H1 (cell line): Measurements from ENCODE around the gene NXN. TPM values are rescaled to one million over a fixed set of nuclear protein-coding genes. Genes with fewer than 3 reads are reported as not detected.

Source experiments
- CTCF ChIA-PET: fragments of 300-600 bp; sonication (Branson Sonifier 250); formaldehyde crosslinking; loops from one replicate; lab custom pipeline; 2021; ENCODE audit not compliant: partially characterized antibody; lab: Charles Lee
- POLR2A ChIA-PET: fragments of 300-600 bp; sonication (Branson Sonifier 250); formaldehyde crosslinking; loops from one replicate; lab custom pipeline; 2021; ENCODE audit warnings: inconsistent platforms; ENCODE audit not compliant: partially characterized antibody; lab: Charles Lee
- DNase-seq, 2 experiments: peaks; one replicate each; pipeline versions ENCODE4 v3.0.0 to v3.0.0-alpha.2; 2010 to 2022; ENCODE audit warnings: low spot score in 2 of 2, low read depth in 1 of 2, mixed read lengths in 1 of 2
- FAIRE-seq: peaks from 2 replicates; lab custom pipeline; 2011; peaks lifted over from hg19 to GRCh38; lab: Jason Lieb, UNC
- H2AFZ ChIP-seq: 2 replicates; pipeline ENCODE4 v1.8.1; 2012; ENCODE audit warnings: low read length, inconsistent platforms
- H2AK5ac ChIP-seq: 2 replicates; pipeline ENCODE4 v1.6.1; 2013; ENCODE audit warnings: low read depth, low read length
- H2BK120ac ChIP-seq: replicated peaks from 2 replicates; pipeline ENCODE3; 2013; ENCODE audit warnings: low read depth, low read length, inconsistent platforms
- H2BK12ac ChIP-seq: 2 replicates; pipeline ENCODE4 v1.6.1; 2013; ENCODE audit warnings: low read depth, low read length
- H2BK15ac ChIP-seq: 2 replicates; pipeline ENCODE4 v1.6.1; 2013; ENCODE audit warnings: low read length
- H2BK20ac ChIP-seq: 2 replicates; pipeline ENCODE4 v1.6.1; 2013; ENCODE audit warnings: low read length
- H2BK5ac ChIP-seq: 2 replicates; pipeline ENCODE4 v1.6.1; 2013; ENCODE audit warnings: low read depth, low read length
- H3K14ac ChIP-seq: 2 replicates; pipeline ENCODE4 v1.6.1; 2013; ENCODE audit warnings: inconsistent platforms; ENCODE audit not compliant: insufficient read length
- H3K18ac ChIP-seq: 2 replicates; pipeline ENCODE4 v1.6.1; 2013; ENCODE audit warnings: low read length; ENCODE audit errors: extremely low read depth
- H3K23ac ChIP-seq: 2 replicates; pipeline ENCODE4 v1.6.1; 2013; ENCODE audit warnings: inconsistent platforms; ENCODE audit not compliant: insufficient read length
- H3K23me2 ChIP-seq: 2 replicates; pipeline ENCODE4 v1.6.1; 2013; ENCODE audit warnings: low read depth, low read length
- H3K27ac ChIP-seq: 2 replicates; pipeline ENCODE4 v1.6.1; 2011; ENCODE audit warnings: low read depth, low read length, inconsistent platforms
- H3K27me3 ChIP-seq, 4 experiments: replicated peaks in 1 of 4; 1 replicate in 1 of 4; 2 replicates in 3 of 4; pipeline versions ENCODE4 v1.6.1 to v1.8.1; 2011 to 2013; ENCODE audit warnings: low read length in 3 of 4, mild to moderate bottlenecking in 3 of 4, inconsistent platforms in 2 of 4, mixed read lengths in 2 of 4, moderate library complexity in 1 of 4; ENCODE audit not compliant: control insufficient read depth in 3 of 4, insufficient read depth in 3 of 4; ENCODE audit errors: extremely low read depth in 1 of 4
- H3K36me3 ChIP-seq, 4 experiments: 2 replicates each; pipeline versions ENCODE4 v1.6.1 to v1.8.1; 2011 to 2013; ENCODE audit warnings: mild to moderate bottlenecking in 4 of 4, low read length in 3 of 4, moderate library complexity in 2 of 4, control low read depth in 1 of 4, inconsistent platforms in 1 of 4; ENCODE audit not compliant: insufficient read depth in 4 of 4, control insufficient read depth in 2 of 4
- H3K4ac ChIP-seq: replicated peaks from 2 replicates; pipeline ENCODE3; 2013; ENCODE audit warnings: low read length, low read depth, mixed read lengths, inconsistent platforms; ENCODE audit not compliant: insufficient read length
- H3K4me1 ChIP-seq, 4 experiments: replicated peaks in 1 of 4; 1 replicate in 1 of 4; 2 replicates in 3 of 4; pipeline versions ENCODE4 v1.6.1 to v1.8.1; 2011 to 2013; ENCODE audit warnings: low read length in 3 of 4, inconsistent platforms in 2 of 4, mixed read lengths in 1 of 4; ENCODE audit not compliant: insufficient read depth in 4 of 4, control insufficient read depth in 3 of 4
- H3K4me2 ChIP-seq, 2 experiments: 2 replicates each; pipeline versions ENCODE4 v1.6.1 to v1.8.1; 2011 to 2013; ENCODE audit warnings: low read depth in 2 of 2, low read length in 2 of 2, control low read depth in 1 of 2, inconsistent platforms in 1 of 2, mild to moderate bottlenecking in 1 of 2; ENCODE audit not compliant: insufficient read depth in 1 of 2
- H3K4me3 ChIP-seq, 4 experiments: fragments of 200-600, 300-600 bp in 1 of 4; sonication (generic), shearing (Covaris generic), sonication (Bioruptor Twin) in 1 of 4; 2 replicates each; pipeline versions ENCODE4 v1.5.1 to v1.8.1; 2011 to 2016; ENCODE audit warnings: low read length in 4 of 4, low read depth in 3 of 4, control low read depth in 2 of 4, inconsistent platforms in 2 of 4, mild to moderate bottlenecking in 2 of 4, mixed read lengths in 1 of 4, moderate library complexity in 1 of 4; ENCODE audit not compliant: insufficient read depth in 2 of 4; ENCODE audit errors: extremely low read depth in 1 of 4
- H3K56ac ChIP-seq: replicated peaks from 2 replicates; pipeline ENCODE3; 2013; ENCODE audit warnings: low read depth, mild to moderate bottlenecking, mixed read lengths, low read length, inconsistent platforms; ENCODE audit not compliant: insufficient read length
- H3K79me1 ChIP-seq: 2 replicates; pipeline ENCODE4 v1.6.1; 2013; ENCODE audit warnings: low read depth, low read length, control low read depth
- H3K79me2 ChIP-seq, 2 experiments: 2 replicates each; pipeline versions ENCODE4 v1.6.1 to v1.8.1; 2012 to 2013; ENCODE audit warnings: low read length in 2 of 2, mild to moderate bottlenecking in 2 of 2, inconsistent platforms in 1 of 2; ENCODE audit not compliant: insufficient read depth in 2 of 2, control insufficient read depth in 1 of 2
- H3K9ac ChIP-seq, 4 experiments: replicated peaks in 1 of 4; 1 replicate in 1 of 4; 2 replicates in 3 of 4; pipeline versions ENCODE4 v1.6.1 to v1.8.1; 2011 to 2013; ENCODE audit warnings: low read depth in 3 of 4, low read length in 3 of 4, control low read depth in 2 of 4, mild to moderate bottlenecking in 2 of 4, moderate library complexity in 2 of 4, inconsistent platforms in 1 of 4; ENCODE audit errors: extremely low read depth in 1 of 4
- H3K9me3 ChIP-seq, 2 experiments: 2 replicates each; pipeline versions ENCODE4 v1.6.1 to v1.8.1; 2012 to 2013; ENCODE audit warnings: mild to moderate bottlenecking in 2 of 2, moderate library complexity in 2 of 2, control low read depth in 1 of 2, inconsistent platforms in 1 of 2, low read depth in 1 of 2, low read length in 1 of 2, mixed read lengths in 1 of 2; ENCODE audit not compliant: insufficient read depth in 2 of 2
- H4K20me1 ChIP-seq, 2 experiments: replicated peaks in 1 of 2; 2 replicates each; pipeline versions ENCODE3 to v1.8.1; 2011 to 2013; ENCODE audit warnings: inconsistent platforms in 2 of 2, low read length in 2 of 2, mild to moderate bottlenecking in 1 of 2; ENCODE audit not compliant: insufficient read depth in 2 of 2, control insufficient read depth in 1 of 2
- H4K5ac ChIP-seq: 2 replicates; pipeline ENCODE4 v1.6.1; 2013; ENCODE audit warnings: low read length, low read depth, mixed read lengths, inconsistent platforms; ENCODE audit not compliant: insufficient read length
- H4K8ac ChIP-seq: 2 replicates; pipeline ENCODE4 v1.8.0; 2013; ENCODE audit warnings: mild to moderate bottlenecking, moderate library complexity, low read length, inconsistent platforms; ENCODE audit not compliant: insufficient read depth; ENCODE audit errors: extremely low read depth
- H4K91ac ChIP-seq: replicated peaks from 2 replicates; pipeline ENCODE3; 2013; ENCODE audit warnings: low read length, mixed read lengths, inconsistent platforms; ENCODE audit not compliant: insufficient read length
- ATF3 ChIP-seq: IDR thresholded peaks from 2 replicates; pipeline ENCODE4 v1.6.1; 2011; ENCODE audit warnings: low read depth, mild to moderate bottlenecking, low read length; ENCODE audit not compliant: insufficient read depth
- HDAC6 ChIP-seq: IDR thresholded peaks from one replicate; pipeline ENCODE4 v1.7.1; 2012; ENCODE audit warnings: low read depth, mild to moderate bottlenecking, inconsistent platforms, low read length, moderate library complexity
- KDM4A ChIP-seq: IDR thresholded peaks from one replicate; pipeline ENCODE4 v1.7.1; 2012; ENCODE audit warnings: low read depth, mild to moderate bottlenecking, moderate library complexity, low read length, inconsistent platforms; ENCODE audit not compliant: severe bottlenecking
- NANOG ChIP-seq: IDR thresholded peaks from 2 replicates; pipeline ENCODE4 v1.6.1; 2011; ENCODE audit warnings: low read length, low read depth, mild to moderate bottlenecking, inconsistent platforms; ENCODE audit not compliant: insufficient read depth, poor library complexity, severe bottlenecking
- ZNF274 ChIP-seq: IDR thresholded peaks from 2 replicates; pipeline ENCODE4 v1.7.0; 2012; ENCODE audit warnings: low read length, borderline replicate concordance; ENCODE audit errors: extremely low read depth
- WGBS, 2 experiments: shearing (Covaris generic) in 1 of 2; methylation state at CpG; one replicate each; pipeline versions ENCODE4 v1.1.6 to v1.1.7; 2013 to 2015; ENCODE audit warnings: low lambda C conversion rate in 2 of 2, mixed read lengths in 2 of 2, inconsistent platforms in 1 of 2, low coverage in 1 of 2, missing lambda C conversion rate in 1 of 2; ENCODE audit not compliant: insufficient replicate concordance in 2 of 2, insufficient coverage in 1 of 2, insufficient read length in 1 of 2; ENCODE audit errors: extremely low coverage in 1 of 2, missing lambda C conversion rate in 1 of 2; 5-methylcytosine and 5-hydroxymethylcytosine counted together
- polyA plus RNA-seq, 7 experiments: library from polyadenylated mRNA; depleted of rRNA in 3 of 7; stranded (reverse) in 5 of 7; unstranded in 2 of 7; fragments of >200 nt in 5 of 7; fragments of 200-250 nt in 2 of 7; gene quantifications; 1 replicate in 5 of 7; 2 replicates in 1 of 7; 4 replicates in 1 of 7; pipeline versions ENCODE4 v1.2.1 to v1.2.3, GENCODE V29; 2011 to 2013; ENCODE audit warnings: missing spikeins in 2 of 7, mixed read lengths in 2 of 7
- total RNA-seq: library from RNA; stranded (reverse); fragmentation: NEBNext Ultra II Directional; extraction: Animal tissue kit (Norgen Biotek cat#: 25700); gene quantifications from 2 replicates; pipeline ENCODE4 v1.2.1, GENCODE V29; 2021

The NXN gene
- total and polyA plus RNA-seq, 2 of the 8 experiments (the other 6 are each of a cell fraction or from before 2014, with no cell fraction given) = 94.1 to 107 TPM

- 87% methylated on average over 4 of the region's 4 CpGs; no CpG with 5 or more reads in 1 of the 2 experiments for WGBS, 2 experiments
- Histone ChIP-seq H4K91ac (no peak overlapping the region), H2BK20ac (no peak overlapping the region), H3K27ac (peak overlapping the region; percentile 19; the same call in 1 of the 2 replicates), H3K23me2 (no peaks in the 10 kb centered on the region), H3K14ac (no peak overlapping the region), H3K79me1 (peaks cover 4% of the 10 kb centered on the region; the same call in 1 of the 2 replicates), H4K20me1 (peaks cover 5 to 6% of the 10 kb centered on the region in 2 experiments), H3K4ac (no peak overlapping the region), H3K9ac (no peak overlapping the region), H3K9me3 (no peaks in the 10 kb centered on the region), H2AK5ac (no peak overlapping the region), H2AFZ (no peak overlapping the region), H2BK5ac (no peak overlapping the region), H2BK12ac (no peak overlapping the region), H4K5ac (no peak overlapping the region), H3K23ac (no peak overlapping the region), H3K4me3 (no peak overlapping the region), H2BK120ac (no peak overlapping the region), H3K4me1 (no peaks in the 10 kb centered on the region; a peak in 1 of 7 replicates), H3K79me2 (peaks cover 0 to 25% of the 10 kb centered on the region in 2 experiments; a peak in 2 of 4 replicates), H3K4me2 (no peak overlapping the region), H3K27me3 (no peaks in the 10 kb centered on the region), H3K56ac (no peak overlapping the region), H3K36me3 (peaks cover 0 to 5% (median 2%) of the 10 kb centered on the region in 4 experiments; a peak in 2 of 8 replicates), H2BK15ac (no peak overlapping the region), H4K8ac (no peak overlapping the region), H3K18ac (no peak overlapping the region)
- no peak for DNase-seq
- ChIA-PET POLR2A (interaction anchor here (1.7 kb wide), 1 partner anchor 23 kb away, joined by 3 read pairs; no protein-coding TSS in a partner anchor), CTCF (interaction anchor here (2.2 kb wide), 1 partner anchor 20 kb away, joined by 5 read pairs; no protein-coding TSS in a partner anchor)
- TF ChIP-seq KDM4A (no peak), NANOG (no peak), ATF3 (no peak), ZNF274 (no peak), HDAC6 (no peak)
- no peak for FAIRE-seq
Observed at GRCh38 chr17:859824-860195, 119.8 kb downstream of the NXN start.
